Colonic mucosa (tissue), 4 donors: Measurements from ENCODE around the gene CCDC43. TPM values are rescaled to one million over a fixed set of nuclear protein-coding genes. Genes with fewer than 3 reads are reported as not detected.
"Not testable (repeated sequence)": the region's sequence is repeated elsewhere in the genome, so short reads cannot be mapped to it uniquely, and the experiment has no call there.

ENCODE experiments used
- DNase-seq: peaks from one replicate; pipeline ENCODE4 v3.0.0-alpha.2; 2020
- H3K27ac ChIP-seq: fragments of 200-600 bp; one replicate; pipeline ENCODE4 v1.8.0; 2021
- H3K27me3 ChIP-seq: fragments of 200-600 bp; one replicate; pipeline ENCODE4 v1.8.0; 2021
- H3K36me3 ChIP-seq: fragments of 200-600 bp; one replicate; pipeline ENCODE4 v1.8.0; 2021
- H3K4me1 ChIP-seq: fragments of 200-600 bp; one replicate; pipeline ENCODE4 v1.8.0; 2021; ENCODE audit warnings: mild to moderate bottlenecking
- H3K4me3 ChIP-seq: fragments of 200-600 bp; one replicate; pipeline ENCODE4 v1.8.0; 2021
- H3K9ac ChIP-seq, 2 donors: one replicate each; pipeline ENCODE4 v1.7.0; 2013; ENCODE audit warnings: control low read depth in 2 of 2, low read depth in 2 of 2, low read length in 2 of 2
- H3K9me3 ChIP-seq: fragments of 200-600 bp; one replicate; pipeline ENCODE4 v1.8.0; 2021
- CTCF ChIP-seq: fragments of 200-600 bp; IDR thresholded peaks from one replicate; pipeline ENCODE4 v1.8.0; 2022; ENCODE audit warnings: antibody characterized with exemption, mild to moderate bottlenecking
- intact Hi-C: fragments of 100-400 bp; cut with DNase I; formaldehyde crosslinking; loops from one replicate; pipeline ENCODE4 v1.14.1; 2022
- total RNA-seq, 2 donors: library from RNA; stranded (reverse); fragmentation: NEBNext Ultra II Directional in 1 of 2; extraction: Animal tissue kit (Norgen Biotek cat#: 25700) in 1 of 2; gene quantifications; one replicate each; pipeline ENCODE4 v1.2.1, GENCODE V29; 2021
- donor health status: healthy.
- donor health status: DM: no; HTN: no; CAD: no.
- donor health status: DM: no; HTN: no; CAD: no.

Gene CCDC43
- total RNA-seq, 2 donors from 2014 or later, result 22.2 to 25.5 TPM

GRCh38 chr17:44722254-44722653 is 32.7 kb upstream of the CCDC43 start:
- no peak overlapping the region for H3K9ac ChIP-seq
- no peaks in the 10 kb centered on the region for H3K4me1 ChIP-seq
- no peaks in the 10 kb centered on the region for H3K9me3 ChIP-seq
- no peaks in the 10 kb centered on the region for H3K27me3 ChIP-seq
- H3K27ac ChIP-seq, result no peak overlapping the region
- intact Hi-C loops, result no loop called here
- DNase-seq, result no peak
- H3K36me3 ChIP-seq, result no peaks in the 10 kb centered on the region
- no peak overlapping the region for H3K4me3 ChIP-seq
- TF ChIP-seq CTCF, result no peak

GRCh38 chr17:44719444-44719843 is 29.9 kb upstream of the CCDC43 start:
- no peak overlapping the region for H3K9ac ChIP-seq
- intact Hi-C loops, result no loop called here
- no peaks in the 10 kb centered on the region for H3K4me1 ChIP-seq
- no peak for DNase-seq
- H3K9me3 ChIP-seq, result no peaks in the 10 kb centered on the region
- no peak for TF ChIP-seq CTCF
- H3K27ac ChIP-seq, result no peak overlapping the region
- H3K4me3 ChIP-seq, result no peak overlapping the region
- no peaks in the 10 kb centered on the region for H3K36me3 ChIP-seq
- H3K27me3 ChIP-seq, result no peaks in the 10 kb centered on the region

GRCh38 chr17:44708401-44709263 is 19.1 kb upstream of the CCDC43 start, which contains the start of gene DBF4B:
Gene DBF4B (plus strand): TSS chr17:44708665. CDS start chr17:44708821, 156 bp downstream.
- Histone ChIP-seq H3K9me3 (no peaks in the 10 kb centered on the region), H3K4me1 (peaks cover 3% of the 10 kb centered on the region), H3K9ac (peak within 1 kb of the TSS; percentile 68 to 79), H3K4me3 (peak within 1 kb of the TSS; percentile 86), H3K27ac (no peak within 1 kb of the TSS), H3K36me3 (no peaks in the 10 kb centered on the region), H3K27me3 (no peaks in the 10 kb centered on the region)
- DNase-seq, result peak; percentile 91
- TF ChIP-seq CTCF, result no peak
- intact Hi-C loops, result no loop called here

- Histone ChIP-seq H3K27ac (no peak overlapping the region), H3K27me3 (no peaks in the 10 kb centered on the region), H3K4me3 (peak overlapping the region; percentile 86), H3K36me3 (no peaks in the 10 kb centered on the region), H3K9me3 (no peaks in the 10 kb centered on the region), H3K4me1 (peaks cover 3% of the 10 kb centered on the region), H3K9ac (peak overlapping the region in 1 of 2 donors; percentile 79)
- no peak for DNase-seq
- intact Hi-C loops, result no loop called here
- no peak for TF ChIP-seq CTCF
Observed at GRCh38 chr17:44707755-44708400, 18.3 kb upstream of the CCDC43 start.

GRCh38 chr17:44700288-44700687 is 10.7 kb upstream of the CCDC43 start:
- H3K36me3 ChIP-seq, DNase-seq, H3K4me1 ChIP-seq, H3K27me3 ChIP-seq, H3K27ac ChIP-seq, H3K9me3 ChIP-seq, H3K4me3 ChIP-seq, intact Hi-C loops, H3K9ac ChIP-seq: not testable (repeated sequence)

GRCh38 chr17:44693609-44694008 is 4.0 kb upstream of the CCDC43 start:
- Histone ChIP-seq H3K27ac (no peak overlapping the region), H3K4me3 (no peak overlapping the region), H3K27me3 (no peaks in the 10 kb centered on the region), H3K36me3 (no peaks in the 10 kb centered on the region), H3K9ac (no peak overlapping the region), H3K9me3 (no peaks in the 10 kb centered on the region), H3K4me1 (no peaks in the 10 kb centered on the region)
- no peak for DNase-seq
- TF ChIP-seq CTCF, result no peak
- intact Hi-C loops, result no loop called here

GRCh38 chr17:44690746-44691306 is 1.2 kb upstream of the CCDC43 start:
- H3K36me3 ChIP-seq, H3K9me3 ChIP-seq, DNase-seq, H3K9ac ChIP-seq, H3K4me3 ChIP-seq, H3K27ac ChIP-seq, intact Hi-C loops, H3K4me1 ChIP-seq, H3K27me3 ChIP-seq: not testable (repeated sequence)
